Omental fat pad (tissue), 4 donors: ENCODE results near the gene PDXDC1. TPM values are rescaled to one million over a fixed set of nuclear protein-coding genes. Genes with fewer than 3 reads are reported as not detected.
"Not testable (repeated sequence)": the region's sequence is repeated elsewhere in the genome, so short reads cannot be mapped to it uniquely, and the experiment has no call there.

Source experiments
- ATAC-seq: fragments of 150-250 bp; one replicate; pipeline ENCODE4 v1.9.1; 2016; ENCODE audit warnings: mild to moderate bottlenecking, moderate library complexity; ENCODE audit not compliant: low FRiP score
- DNase-seq: peaks from one replicate; pipeline ENCODE4 v3.0.0-alpha.2; 2019; ENCODE audit warnings: low spot score
- total RNA-seq, 4 donors: library from RNA; depleted of rRNA; stranded (reverse); fragments of >200 nt; gene quantifications; one replicate each; pipeline ENCODE4 v1.1.0, GENCODE V29; 2016
- TF ChIP-seq, protein P1 (sequence below), 3 donors: fragments of 450-650 bp; IDR thresholded peaks; one replicate each; pipeline ENCODE4 v1.5.1; 2016 to 2017; ENCODE audit warnings: antibody characterized with exemption in 3 of 3, mild to moderate bottlenecking in 3 of 3, moderate library complexity in 2 of 3

PDXDC1 gene
- total RNA-seq, 4 donors from 2014 or later = 55.8 to 80.8 (median 66.6) TPM

- DNase-seq (no peak), ATAC-seq (no peak)
- TF ChIP-seq, protein P1, sequence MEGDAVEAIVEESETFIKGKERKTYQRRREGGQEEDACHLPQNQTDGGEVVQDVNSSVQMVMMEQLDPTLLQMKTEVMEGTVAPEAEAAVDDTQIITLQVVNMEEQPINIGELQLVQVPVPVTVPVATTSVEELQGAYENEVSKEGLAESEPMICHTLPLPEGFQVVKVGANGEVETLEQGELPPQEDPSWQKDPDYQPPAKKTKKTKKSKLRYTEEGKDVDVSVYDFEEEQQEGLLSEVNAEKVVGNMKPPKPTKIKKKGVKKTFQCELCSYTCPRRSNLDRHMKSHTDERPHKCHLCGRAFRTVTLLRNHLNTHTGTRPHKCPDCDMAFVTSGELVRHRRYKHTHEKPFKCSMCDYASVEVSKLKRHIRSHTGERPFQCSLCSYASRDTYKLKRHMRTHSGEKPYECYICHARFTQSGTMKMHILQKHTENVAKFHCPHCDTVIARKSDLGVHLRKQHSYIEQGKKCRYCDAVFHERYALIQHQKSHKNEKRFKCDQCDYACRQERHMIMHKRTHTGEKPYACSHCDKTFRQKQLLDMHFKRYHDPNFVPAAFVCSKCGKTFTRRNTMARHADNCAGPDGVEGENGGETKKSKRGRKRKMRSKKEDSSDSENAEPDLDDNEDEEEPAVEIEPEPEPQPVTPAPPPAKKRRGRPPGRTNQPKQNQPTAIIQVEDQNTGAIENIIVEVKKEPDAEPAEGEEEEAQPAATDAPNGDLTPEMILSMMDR (IDR thresholded peaks at IDR 0.05) = no peak
Observed at GRCh38 chr16:15057681-15058417, 83.0 kb downstream of the PDXDC1 start.

- DNase-seq = no peak
- TF ChIP-seq, protein P1 (IDR thresholded peaks at IDR 0.05) = no peak
- no peak for ATAC-seq
Observed at GRCh38 chr16:15059324-15059723, 84.5 kb downstream of the PDXDC1 start.

DNA sequence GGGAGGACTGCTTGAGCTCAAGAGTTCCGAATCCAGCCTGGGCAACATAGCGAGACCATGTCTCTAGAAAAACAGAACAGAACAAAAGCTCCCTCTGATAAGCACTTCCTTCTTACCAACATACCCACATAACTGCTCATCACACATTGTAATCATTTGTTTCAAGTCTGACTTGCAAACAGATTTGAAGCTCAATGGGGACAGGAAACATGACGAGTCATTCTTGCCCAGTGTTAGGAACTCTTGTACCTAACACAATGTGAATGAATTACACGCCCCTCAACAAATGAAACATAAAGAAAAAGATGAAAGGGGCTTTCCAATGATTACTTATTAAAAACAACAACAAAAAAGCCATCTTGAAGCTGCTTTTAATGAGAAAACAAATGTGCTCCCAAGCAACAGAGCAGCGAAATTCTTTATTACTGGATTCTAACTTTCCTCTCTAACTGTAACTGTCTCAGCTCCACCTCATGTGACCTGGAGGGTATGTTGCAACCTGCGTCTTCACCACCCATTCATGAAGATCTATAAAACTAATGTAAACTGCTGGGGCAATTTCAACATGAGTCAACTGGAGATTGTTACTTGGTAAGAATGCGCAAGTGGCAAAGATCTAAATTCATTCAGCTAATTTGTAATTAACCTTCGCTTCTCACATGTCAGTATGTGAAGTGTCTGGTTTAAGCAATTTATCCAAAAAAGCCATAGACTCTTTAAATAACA is 87.4 kb downstream of the PDXDC1 start:
- ATAC-seq, DNase-seq: not testable (repeated sequence)

DNA sequence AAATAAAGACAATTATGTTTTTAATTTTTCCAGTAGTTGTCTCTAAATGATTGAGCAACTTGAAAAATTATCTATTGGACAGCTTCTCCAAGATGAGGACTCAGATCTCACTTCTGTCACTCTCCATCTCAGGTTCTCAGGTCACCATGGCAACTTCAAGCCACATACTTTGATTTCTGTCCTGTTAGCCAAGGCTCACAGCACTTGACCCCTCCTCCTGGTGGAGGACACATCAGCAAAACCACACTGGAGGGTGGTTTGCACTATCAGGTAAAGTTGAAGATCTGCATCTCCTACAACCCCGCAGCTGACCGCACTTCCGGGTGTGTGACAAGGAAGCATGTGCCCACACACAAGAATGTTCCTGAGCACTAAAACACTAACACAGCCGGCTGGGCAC is 91.1 kb downstream of the PDXDC1 start:
- ATAC-seq, DNase-seq: not testable (repeated sequence)

DNA sequence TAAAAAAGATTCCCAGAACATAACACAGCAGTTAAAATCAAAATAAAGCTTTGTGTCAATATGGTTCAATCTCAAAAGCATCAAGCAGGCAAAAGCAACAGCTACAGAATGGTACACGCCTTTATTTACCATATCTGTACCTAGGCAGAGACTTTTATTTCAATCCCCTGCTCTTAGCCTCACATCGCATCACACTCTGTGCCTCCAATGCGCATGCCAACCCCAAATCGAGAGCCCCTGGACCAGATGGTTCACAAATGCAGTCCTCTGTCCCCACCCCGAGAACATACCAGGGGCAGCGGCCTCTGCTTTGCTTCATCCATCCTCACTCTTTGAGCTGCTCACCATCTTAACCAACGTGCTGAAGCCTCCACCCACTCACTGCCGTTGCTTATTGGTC is 91.9 kb downstream of the PDXDC1 start:
- not testable (repeated sequence) for DNase-seq, ATAC-seq

GRCh38 chr16:15071013-15071412 is 96.2 kb downstream of the PDXDC1 start:
- not testable (repeated sequence) for ATAC-seq, DNase-seq

DNA sequence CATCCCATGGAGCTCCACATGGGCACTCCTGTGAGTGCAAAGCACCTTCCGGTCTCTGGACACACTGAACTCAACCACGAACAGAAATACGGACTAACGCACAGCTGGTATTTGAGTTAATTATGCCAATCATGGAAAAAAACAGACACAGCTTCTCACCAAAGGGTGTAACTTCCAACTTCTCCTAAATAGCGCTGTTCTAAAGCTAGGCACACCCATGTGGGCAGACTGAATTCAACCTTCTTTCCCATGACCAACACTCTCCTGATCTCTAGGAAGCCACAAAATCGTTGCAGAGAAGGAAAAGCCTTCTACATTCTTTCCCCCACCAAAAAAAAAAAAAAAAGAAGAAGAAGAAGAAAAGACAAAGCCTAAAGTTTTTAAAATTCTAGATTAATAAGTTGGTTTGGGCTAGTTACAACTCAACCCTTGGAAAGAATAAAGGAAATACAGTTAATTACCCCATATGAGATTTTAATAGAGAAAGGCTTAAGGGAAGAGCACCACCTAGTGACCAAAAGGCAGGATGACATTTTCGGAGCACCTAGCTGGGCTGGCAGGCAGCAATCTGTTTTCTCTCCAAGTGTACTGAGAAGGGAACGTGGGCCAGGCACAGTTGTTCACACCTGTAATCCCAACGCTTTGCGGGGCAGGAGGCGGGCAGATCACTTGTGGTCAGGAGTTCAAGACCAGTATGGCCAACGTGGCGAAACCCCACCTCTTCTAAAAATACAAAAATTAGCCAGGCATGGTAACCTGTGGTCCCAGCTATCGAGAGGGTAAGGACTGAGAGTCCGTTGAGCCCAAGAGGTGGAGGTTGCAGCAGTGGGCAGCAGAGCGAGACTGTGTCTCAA is 97.3 kb downstream of the PDXDC1 start:
- DNase-seq = not testable (repeated sequence)
- peak; percentile 82 for ATAC-seq

DNA sequence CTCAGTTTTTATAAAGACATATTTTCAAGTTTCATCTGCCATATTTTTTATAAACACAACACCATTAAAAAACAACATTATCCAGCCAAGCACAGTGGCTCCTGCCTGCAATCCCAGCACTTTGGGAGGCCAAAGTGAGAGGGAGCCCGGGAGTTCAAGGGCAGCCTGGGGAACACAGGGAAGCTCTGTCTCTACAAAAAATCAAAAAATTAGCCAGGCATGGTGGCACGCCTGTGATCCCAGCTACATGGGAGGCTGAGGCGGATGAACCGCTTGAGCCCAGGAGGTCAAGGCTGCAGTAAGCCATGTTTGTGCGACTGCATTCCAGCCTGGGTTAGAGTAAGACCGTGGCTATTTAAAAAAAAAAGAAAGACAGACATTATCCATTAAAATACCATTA is 98.3 kb downstream of the PDXDC1 start:
- TF ChIP-seq, protein P1 (IDR thresholded peaks at IDR 0.05) = no peak
- no peak for ATAC-seq
- DNase-seq = no peak

GRCh38 chr16:15076161-15076560 is 101.3 kb downstream of the PDXDC1 start:
- DNase-seq, ATAC-seq: not testable (repeated sequence)

DNA sequence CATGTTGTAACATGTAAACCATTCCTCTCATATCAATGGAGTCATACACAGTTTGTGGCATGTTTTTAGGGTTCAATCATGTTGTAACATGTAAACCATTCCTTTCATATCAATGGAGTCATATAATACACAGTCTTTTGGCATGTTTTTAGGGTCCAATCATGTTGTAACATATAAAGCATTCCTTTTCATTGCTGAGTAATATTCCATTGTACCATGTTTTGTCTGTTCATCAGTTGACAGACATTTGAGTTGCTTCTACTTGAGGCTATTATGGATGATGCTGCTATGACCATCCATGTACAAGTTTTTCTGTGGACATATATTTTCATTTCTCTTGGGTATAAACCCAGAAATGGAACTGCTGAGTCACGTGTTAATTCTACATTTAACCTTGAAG is 106.1 kb downstream of the PDXDC1 start:
- not testable (repeated sequence) for DNase-seq, ATAC-seq

- DNase-seq, ATAC-seq: not testable (repeated sequence)
Observed at GRCh38 chr16:15082788-15083187, 108.0 kb downstream of the PDXDC1 start.

DNA sequence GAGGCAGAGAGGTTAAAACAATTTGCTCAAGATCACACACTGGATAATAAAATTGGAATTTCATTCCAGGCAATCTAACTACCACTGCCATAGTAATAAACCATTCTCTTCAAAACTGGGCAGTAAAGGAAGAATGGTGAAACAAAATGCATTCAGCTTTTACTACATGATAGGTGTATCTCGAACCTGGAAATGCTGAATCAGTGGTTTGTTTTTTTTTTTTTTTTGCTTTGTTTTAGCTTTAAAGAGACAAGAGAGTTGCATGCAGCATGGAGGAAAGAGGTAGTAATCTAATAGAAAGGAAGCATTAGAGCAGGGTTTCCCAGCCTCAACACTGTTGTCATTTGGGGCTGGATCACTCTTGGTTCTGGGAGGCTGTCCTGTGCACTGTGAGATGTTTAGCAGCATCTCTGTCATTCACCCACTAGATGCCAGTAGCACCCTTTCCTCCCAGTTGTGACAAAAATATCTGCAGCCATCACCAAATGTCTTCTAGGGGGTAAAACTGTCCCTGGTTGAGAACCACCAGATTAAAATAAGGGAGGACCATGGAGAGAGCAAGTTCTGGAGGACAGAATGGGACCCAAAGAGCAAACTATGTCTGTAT is 115.9 kb downstream of the PDXDC1 start:
- ATAC-seq, DNase-seq: not testable (repeated sequence)

- ATAC-seq, DNase-seq: not testable (repeated sequence)
Observed at GRCh38 chr16:15093571-15093954, 118.7 kb downstream of the PDXDC1 start.

- peak; percentile 99 for ATAC-seq
- peak; percentile 66 for DNase-seq
Observed at GRCh38 chr16:15093955-15094827, 119.4 kb downstream of the PDXDC1 start, which contains the start of gene RRN3. Gene RRN3, minus strand, starts transcription at chr16:15094272. Its CDS starts 39 bp downstream, at chr16:15094233.
